ENCODE data around the gene TCTN2. TPM values are rescaled to one million over a fixed set of nuclear protein-coding genes. Genes with fewer than 3 reads are reported as not detected.

Gene TCTN2
- total and polyA plus RNA-seq, 9 of the 15 experiments (the other 6 are each of a cell fraction or from before 2014, with no cell fraction given), result 0.58 to 5.5 (median 3.6) TPM

DNA sequence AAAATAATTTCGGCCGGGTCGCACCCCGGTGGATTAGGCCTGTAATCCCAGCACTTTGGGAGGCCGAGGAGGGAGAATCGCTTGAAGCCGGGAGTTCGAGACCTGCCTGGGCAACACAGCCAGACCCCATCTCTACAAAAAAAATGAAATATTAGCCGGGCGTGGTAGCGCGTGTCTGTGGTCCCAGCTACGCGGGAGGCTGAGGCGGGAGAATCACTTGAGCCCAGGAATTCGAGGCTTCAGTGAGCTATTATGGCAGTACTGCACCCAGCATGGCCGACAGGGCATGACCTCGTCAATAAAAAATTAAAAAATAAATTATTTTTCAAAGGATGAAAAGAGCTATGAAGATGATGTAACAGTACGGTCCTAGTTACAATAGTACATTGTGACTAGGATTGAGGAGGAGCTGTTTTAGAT, 36.8 kb upstream of the TCTN2 start:
- Histone ChIP-seq H3K9ac (ENCODE audit: insufficient read depth in 1 of 2, low read depth in 2 of 2, low read length in 2 of 2) (peak overlapping the region; percentile 98 to 100), H4K20me1 (replicated peaks; ENCODE audit: control insufficient read depth, insufficient read depth, low read length) (0 out of 2 replicates have a peak, but pooled peaks cover 4% of the 10 kb centered on the region), H3K4me2 (ENCODE audit: insufficient read depth, low read length) (peak overlapping the region; percentile 96), H3K4me1 (replicated peaks in 1 of 2; ENCODE audit: control insufficient read depth in 2 of 2, insufficient read depth in 2 of 2, low read length in 2 of 2) (peaks cover 0 to 7% of the 10 kb centered on the region in 2 experiments; a peak in 2 of 5 replicates), H3K9me3 (replicated peaks; ENCODE audit: control insufficient read depth, insufficient read depth, low read depth, low read length) (no peaks in the 10 kb centered on the region), H3K9me1 (ENCODE audit: control insufficient read depth, insufficient read depth, low read length) (no peaks in the 10 kb centered on the region), H3K4me3 (peak overlapping the region; percentile 97), H3K27me3 (ENCODE audit: control insufficient read depth in 2 of 2, insufficient read depth in 2 of 2, low read length in 2 of 2) (no peaks in the 10 kb centered on the region), H3K79me2 (ENCODE audit: control insufficient read depth, insufficient read depth, low read length) (peaks cover 67% of the 10 kb centered on the region), H3K36me3 (ENCODE audit: control insufficient read depth, insufficient read depth, low read length) (peaks cover 44% of the 10 kb centered on the region; the same call in 2 of the 3 replicates), H3K27ac (ENCODE audit: extremely low read depth, low read depth, low read length) (peak overlapping the region; percentile 96), H2AFZ (ENCODE audit: low read depth, low read length) (peak overlapping the region; percentile 79)
- TSS peak; percentile 86 for BruUV-seq (replicated peaks)
- intact Hi-C loops (cut with micrococcal nuclease) (loop anchor here (5.0 kb wide), 1 partner anchor 78 kb away; the partner anchor contains the start of gene ATP6V0A2), in situ Hi-C loops (cut with MboI) (no loop called here)
- peak in 1 of 4 experiments; percentile 16 for DNase-seq (ENCODE audit: extremely low read depth in 1 of 4, low spot score in 3 of 4)
- FAIRE-seq, result peak; percentile 32
- ATAC-seq, result peak; percentile 41
- WGBS (ENCODE audit: insufficient coverage, low coverage, missing lambda C conversion rate), result under 1% methylated on average over 19 of the region's 19 CpGs
- ChIA-PET CTCF (ENCODE audit: low intra/inter-chr PET ratio) (no interaction called here), POLR2A (interaction anchor here (0.6 to 1.0 kb wide), 7 partner anchors 14 to 704 kb away, joined by 3 to 4 read pairs (median 3); partner anchors contain the start of gene MPHOSPH9)
- TF ChIP-seq BCOR (IDR thresholded peaks at IDR 0.05) (peak; percentile 50; the same call in 1 of the 2 replicates), MXI1 (IDR thresholded peaks at IDR 0.05; ENCODE audit: low read depth, low read length) (peak; percentile 54; the same call in 1 of the 2 replicates), TRIM24 (IDR thresholded peaks at IDR 0.05) (no peak), YY1 (IDR thresholded peaks at IDR 0.05; ENCODE audit: borderline replicate concordance in 1 of 3, control insufficient read depth in 1 of 3, extremely low read depth in 1 of 3, insufficient read depth in 3 of 3, insufficient read length in 1 of 3, insufficient replicate concordance in 2 of 3, low read depth in 1 of 3, low read length in 2 of 3) (peak in 2 of 3 experiments; percentile 59 to 82), ZNF431 (CRISPR knock-in tag; IDR thresholded peaks at IDR 0.05) (peak; percentile 29; the same call in 1 of the 2 replicates), ZNF121 (CRISPR knock-in tag; conservative IDR thresholded peaks at IDR 0.05) (peak; percentile 84), BRD9 (IDR thresholded peaks at IDR 0.05; ENCODE audit: low read depth, partially characterized antibody) (no peak), CEBPG (CRISPR knock-in tag; IDR thresholded peaks at IDR 0.05) (no peak), CEBPG (tag; conservative IDR thresholded peaks at IDR 0.05 in 1 of 2, IDR thresholded peaks at IDR 0.05 in 1 of 2) (peak; percentile 37 to 48; a peak in 2 of 4 replicates), FOXM1 (IDR thresholded peaks at IDR 0.05; ENCODE audit: low read depth) (0 out of 2 replicates have a peak, but pooled peaks have one; percentile 4), FOXM1 (CRISPR knock-in tag; IDR thresholded peaks at IDR 0.05; ENCODE audit: low read depth) (no peak)
- TF ChIP-seq, protein P1, sequence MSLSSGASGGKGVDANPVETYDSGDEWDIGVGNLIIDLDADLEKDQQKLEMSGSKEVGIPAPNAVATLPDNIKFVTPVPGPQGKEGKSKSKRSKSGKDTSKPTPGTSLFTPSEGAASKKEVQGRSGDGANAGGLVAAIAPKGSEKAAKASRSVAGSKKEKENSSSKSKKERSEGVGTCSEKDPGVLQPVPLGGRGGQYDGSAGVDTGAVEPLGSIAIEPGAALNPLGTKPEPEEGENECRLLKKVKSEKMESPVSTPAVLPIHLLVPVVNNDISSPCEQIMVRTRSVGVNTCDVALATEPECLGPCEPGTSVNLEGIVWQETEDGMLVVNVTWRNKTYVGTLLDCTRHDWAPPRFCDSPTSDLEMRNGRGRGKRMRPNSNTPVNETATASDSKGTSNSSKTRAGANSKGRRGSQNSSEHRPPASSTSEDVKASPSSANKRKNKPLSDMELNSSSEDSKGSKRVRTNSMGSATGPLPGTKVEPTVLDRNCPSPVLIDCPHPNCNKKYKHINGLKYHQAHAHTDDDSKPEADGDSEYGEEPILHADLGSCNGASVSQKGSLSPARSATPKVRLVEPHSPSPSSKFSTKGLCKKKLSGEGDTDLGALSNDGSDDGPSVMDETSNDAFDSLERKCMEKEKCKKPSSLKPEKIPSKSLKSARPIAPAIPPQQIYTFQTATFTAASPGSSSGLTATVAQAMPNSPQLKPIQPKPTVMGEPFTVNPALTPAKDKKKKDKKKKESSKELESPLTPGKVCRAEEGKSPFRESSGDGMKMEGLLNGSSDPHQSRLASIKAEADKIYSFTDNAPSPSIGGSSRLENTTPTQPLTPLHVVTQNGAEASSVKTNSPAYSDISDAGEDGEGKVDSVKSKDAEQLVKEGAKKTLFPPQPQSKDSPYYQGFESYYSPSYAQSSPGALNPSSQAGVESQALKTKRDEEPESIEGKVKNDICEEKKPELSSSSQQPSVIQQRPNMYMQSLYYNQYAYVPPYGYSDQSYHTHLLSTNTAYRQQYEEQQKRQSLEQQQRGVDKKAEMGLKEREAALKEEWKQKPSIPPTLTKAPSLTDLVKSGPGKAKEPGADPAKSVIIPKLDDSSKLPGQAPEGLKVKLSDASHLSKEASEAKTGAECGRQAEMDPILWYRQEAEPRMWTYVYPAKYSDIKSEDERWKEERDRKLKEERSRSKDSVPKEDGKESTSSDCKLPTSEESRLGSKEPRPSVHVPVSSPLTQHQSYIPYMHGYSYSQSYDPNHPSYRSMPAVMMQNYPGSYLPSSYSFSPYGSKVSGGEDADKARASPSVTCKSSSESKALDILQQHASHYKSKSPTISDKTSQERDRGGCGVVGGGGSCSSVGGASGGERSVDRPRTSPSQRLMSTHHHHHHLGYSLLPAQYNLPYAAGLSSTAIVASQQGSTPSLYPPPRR (CRISPR knock-in tag; IDR thresholded peaks at IDR 0.05; ENCODE audit: borderline replicate concordance), result 0 out of 2 replicates have a peak, but pooled peaks have one; percentile 51
- TF ChIP-seq, protein P2, sequence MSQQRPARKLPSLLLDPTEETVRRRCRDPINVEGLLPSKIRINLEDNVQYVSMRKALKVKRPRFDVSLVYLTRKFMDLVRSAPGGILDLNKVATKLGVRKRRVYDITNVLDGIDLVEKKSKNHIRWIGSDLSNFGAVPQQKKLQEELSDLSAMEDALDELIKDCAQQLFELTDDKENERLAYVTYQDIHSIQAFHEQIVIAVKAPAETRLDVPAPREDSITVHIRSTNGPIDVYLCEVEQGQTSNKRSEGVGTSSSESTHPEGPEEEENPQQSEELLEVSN (IDR thresholded peaks at IDR 0.05; ENCODE audit: borderline replicate concordance in 1 of 2, extremely low read depth in 1 of 2, insufficient read depth in 1 of 2, insufficient read length in 1 of 2, low read depth in 1 of 2, low read length in 1 of 2, poor library complexity in 1 of 2, severe bottlenecking in 1 of 2), result peak in 1 of 2 experiments; percentile 78

All from K562 (cell line).